Prostate gland (tissue), 2 donors: ENCODE data around the gene OSCP1. TPM values are rescaled to one million over a fixed set of nuclear protein-coding genes. Genes with fewer than 3 reads are reported as not detected.
"Not testable (repeated sequence)": the region's sequence is repeated elsewhere in the genome, so short reads cannot be mapped to it uniquely, and the experiment has no call there.

Experiments used
- DNase-seq: peaks from one replicate; pipeline ENCODE4 v3.0.0-alpha.2; 2019; ENCODE audit warnings: low spot score
- H3K27ac ChIP-seq, 2 donors: fragments of 200-600 bp; sonication (generic); 2 replicates each; pipeline ENCODE4 v1.5.1; 2017 to 2019
- H3K27me3 ChIP-seq: fragments of 200-600 bp; sonication (generic); replicated peaks from 2 replicates; pipeline ENCODE4 v1.5.1; 2019; ENCODE audit not compliant: insufficient read depth
- H3K36me3 ChIP-seq, 2 donors: fragments of 200-600 bp; sonication (generic); 1 replicate in 1 of 2; 2 replicates in 1 of 2; pipeline versions ENCODE4 v1.5.1 to v1.8.1; 2017 to 2019
- H3K4me1 ChIP-seq: fragments of 200-600 bp; sonication (generic); replicated peaks from 2 replicates; pipeline ENCODE4 v1.5.1; 2019
- H3K4me3 ChIP-seq, 2 donors: fragments of 200-600 bp; sonication (generic); 2 replicates each; pipeline ENCODE4 v1.5.1; 2017 to 2019
- H3K9me3 ChIP-seq: fragments of 200-600 bp; sonication (generic); 2 replicates; pipeline ENCODE4 v1.5.1; 2017
- CTCF ChIP-seq, 4 experiments: fragments of 200-600 bp in 2 of 4; fragments of 450-650 bp in 2 of 4; sonication (generic) in 2 of 4; IDR thresholded peaks; 1 replicate in 3 of 4; 2 replicates in 1 of 4; pipeline ENCODE4 v1.5.1; 2016 to 2019; ENCODE audit warnings: antibody characterized with exemption in 4 of 4, mild to moderate bottlenecking in 2 of 4, moderate library complexity in 2 of 4
- POLR2A ChIP-seq: fragments of 450-650 bp; IDR thresholded peaks from one replicate; pipeline ENCODE4 v1.6.1; 2016; ENCODE audit warnings: antibody characterized with exemption, mild to moderate bottlenecking
- POLR2AphosphoS5 ChIP-seq: sonication (generic); formaldehyde crosslinking; IDR thresholded peaks from one replicate; pipeline ENCODE4 v1.6.1; 2017; ENCODE audit warnings: antibody characterized with exemption
- WGBS: methylation state at CpG from one replicate; pipeline ENCODE4 v1.1.5; 2018; 5-methylcytosine and 5-hydroxymethylcytosine counted together
- intact Hi-C: fragments of 100-400 bp; cut with DNase I; formaldehyde crosslinking; loops from one replicate; pipeline ENCODE4 v1.14.2; 2022
- total RNA-seq, 2 donors: library from RNA; depleted of rRNA; stranded (reverse); fragments of >200 nt; gene quantifications; one replicate each; pipeline ENCODE4 v1.1.0, GENCODE V29; 2016

OSCP1 gene
- total RNA-seq, 2 donors from 2014 or later: 16.7 to 25.6 TPM

DNA sequence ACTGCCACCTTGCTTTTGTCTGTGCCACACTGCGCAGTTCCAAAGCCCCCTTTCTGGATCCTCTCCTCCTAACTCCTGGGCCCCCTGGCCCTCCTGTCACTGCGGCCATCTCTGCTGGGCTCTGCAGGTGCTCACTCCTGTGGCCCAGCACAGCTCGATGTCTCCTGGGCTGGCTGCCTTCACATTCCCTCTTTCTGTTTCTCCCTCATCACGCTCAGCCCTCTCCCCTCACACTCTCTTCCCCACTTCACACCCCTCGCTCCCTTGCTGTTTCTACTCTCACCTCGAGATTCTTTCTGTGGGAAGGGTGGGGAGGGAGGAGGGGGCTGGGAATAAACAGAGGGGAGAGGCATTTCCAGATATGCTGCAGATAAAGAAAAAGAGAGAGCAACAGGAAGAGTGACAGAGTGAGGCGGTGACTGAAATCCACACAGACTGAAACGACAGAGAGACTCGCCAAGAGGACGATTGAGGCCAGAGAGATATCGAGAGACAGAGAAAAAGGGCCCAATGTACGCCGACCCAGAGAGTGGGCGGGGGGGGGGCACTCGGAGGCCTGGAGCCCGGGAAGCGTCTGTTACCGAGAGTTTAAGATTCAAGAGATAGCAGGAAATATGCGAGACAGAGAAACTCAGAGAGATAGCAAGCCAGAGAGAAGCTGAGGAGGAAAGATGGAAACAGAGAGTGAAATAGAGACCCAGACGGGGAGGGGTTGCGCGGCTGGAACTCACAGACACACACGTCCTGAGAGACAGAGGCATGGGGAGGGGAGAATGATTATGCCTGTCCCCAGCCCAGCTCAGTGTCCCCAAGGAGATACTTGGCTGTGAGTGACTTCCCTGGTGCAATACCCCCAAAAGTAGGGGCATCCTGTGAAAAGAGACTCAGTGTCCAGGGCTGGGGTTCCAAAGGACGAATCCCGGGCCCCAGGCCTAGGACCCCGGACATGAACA lies 31.8 kb upstream of the OSCP1 start:
- Histone ChIP-seq H3K4me3 (no peak overlapping the region), H3K9me3 (no peaks in the 10 kb centered on the region), H3K27ac (no peak overlapping the region)

GRCh38 chr1:36481091-36481490 lies 30.8 kb upstream of the OSCP1 start:
- no peaks in the 10 kb centered on the region for H3K36me3 ChIP-seq
- TF ChIP-seq POLR2A: no peak
- TF ChIP-seq POLR2AphosphoS5: no peak
- TF ChIP-seq CTCF (IDR thresholded peaks at IDR 0.05): no peak
- 87% methylated on average over 6 of the region's 6 CpGs for WGBS
- H3K27me3 ChIP-seq: no peaks in the 10 kb centered on the region
- H3K4me3 ChIP-seq: no peak overlapping the region
- intact Hi-C loops: no loop called here
- H3K9me3 ChIP-seq: no peaks in the 10 kb centered on the region
- no peak for DNase-seq
- no peaks in the 10 kb centered on the region for H3K4me1 ChIP-seq
- H3K27ac ChIP-seq: no peak overlapping the region

More for the DNA sequence above, 31.8 kb upstream of the OSCP1 start:
- Histone ChIP-seq H3K27me3 (no peaks in the 10 kb centered on the region), H3K36me3 (no peaks in the 10 kb centered on the region), H3K4me1 (no peaks in the 10 kb centered on the region)
- 31% methylated on average over 26 of the region's 26 CpGs for WGBS
- no peak for DNase-seq
- no peak for TF ChIP-seq CTCF (IDR thresholded peaks at IDR 0.05)
- no peak for TF ChIP-seq POLR2A
- no peak for TF ChIP-seq POLR2AphosphoS5
- intact Hi-C loops: no loop called here

GRCh38 chr1:36480161-36480560 lies 29.9 kb upstream of the OSCP1 start:
- WGBS: 100% methylated on average over 2 of the region's 2 CpGs
- H3K27ac ChIP-seq: no peak overlapping the region
- no peaks in the 10 kb centered on the region for H3K27me3 ChIP-seq
- no peak overlapping the region for H3K4me3 ChIP-seq
- TF ChIP-seq CTCF (IDR thresholded peaks at IDR 0.05): no peak
- no peak for TF ChIP-seq POLR2AphosphoS5
- no peak for TF ChIP-seq POLR2A
- DNase-seq: no peak
- H3K9me3 ChIP-seq: no peaks in the 10 kb centered on the region
- H3K4me1 ChIP-seq: no peaks in the 10 kb centered on the region
- intact Hi-C loops: no loop called here
- no peaks in the 10 kb centered on the region for H3K36me3 ChIP-seq

DNA sequence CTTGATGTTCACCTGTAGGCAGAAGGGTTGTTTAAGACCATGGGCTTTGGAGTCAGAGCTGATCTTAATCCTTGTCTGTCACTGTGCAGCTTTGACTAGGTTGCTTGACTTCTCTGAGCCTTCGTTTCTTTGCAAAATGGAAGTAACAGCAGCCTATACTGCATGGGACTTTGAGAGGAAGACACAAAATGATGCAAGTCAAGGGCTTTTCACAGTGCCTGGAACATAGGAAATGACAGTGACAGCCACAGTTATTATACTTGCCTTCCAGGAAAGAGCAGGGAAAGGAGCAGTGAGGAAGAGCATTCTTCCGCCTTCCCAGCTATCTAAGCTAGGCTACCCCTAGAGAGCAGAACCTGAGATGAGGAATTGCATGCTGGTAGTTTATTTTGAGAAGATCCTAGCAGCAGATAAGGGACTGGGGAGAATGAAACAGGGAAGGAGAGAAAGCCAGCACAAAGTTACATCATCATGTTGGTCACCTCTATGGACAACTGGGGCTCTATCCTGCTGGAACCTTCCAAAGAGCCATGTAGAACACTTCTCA lies 29.3 kb upstream of the OSCP1 start:
- DNase-seq: no peak
- TF ChIP-seq POLR2AphosphoS5 (no peak), POLR2A (no peak), CTCF (IDR thresholded peaks at IDR 0.05) (no peak)
- WGBS: 68% methylated on average over 2 of the region's 2 CpGs
- Histone ChIP-seq H3K4me1 (no peaks in the 10 kb centered on the region), H3K4me3 (no peak overlapping the region), H3K27ac (no peak overlapping the region), H3K36me3 (no peaks in the 10 kb centered on the region), H3K27me3 (no peaks in the 10 kb centered on the region), H3K9me3 (no peaks in the 10 kb centered on the region)
- intact Hi-C loops: no loop called here

DNA sequence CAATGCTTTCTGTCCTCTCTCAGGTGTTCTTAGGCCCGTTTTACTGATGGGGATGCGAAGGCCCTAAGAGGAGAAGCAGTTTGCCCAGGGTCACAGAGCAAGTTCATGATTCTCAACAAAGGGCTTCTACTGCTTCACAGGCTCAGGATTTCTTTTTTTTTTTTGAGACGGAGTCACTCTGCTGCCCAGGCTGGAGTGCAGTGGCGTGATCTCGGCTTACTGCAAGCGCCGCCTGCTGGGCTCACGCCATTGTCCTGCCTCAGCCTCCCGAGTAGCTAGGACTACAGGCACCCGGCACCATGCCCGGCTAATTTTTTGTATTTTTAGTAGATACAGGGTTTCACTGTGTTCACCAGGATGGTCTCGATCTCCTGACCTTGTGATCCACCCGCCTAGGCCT lies 27.4 kb upstream of the OSCP1 start:
- DNase-seq, H3K4me1 ChIP-seq, intact Hi-C loops, H3K9me3 ChIP-seq, H3K36me3 ChIP-seq, H3K27ac ChIP-seq, H3K4me3 ChIP-seq, H3K27me3 ChIP-seq: not testable (repeated sequence)
- WGBS: 89% methylated on average over 13 of the region's 13 CpGs
